Thyroid gland (tissue), 4 donors: ENCODE results near the gene ANKRD28.

Experiments
- POLR2A ChIP-seq, 2 donors: fragments of 450-650 bp; IDR thresholded peaks; one replicate each; pipeline ENCODE4 v1.6.1; 2017; ENCODE audit warnings: antibody characterized with exemption in 2 of 2, mild to moderate bottlenecking in 2 of 2, moderate library complexity in 1 of 2
- TF ChIP-seq, protein P1 (sequence below), 6 experiments: fragments of 200-600 bp in 3 of 6; fragments of 450-650 bp in 3 of 6; sonication (generic) in 3 of 6; IDR thresholded peaks; one replicate each; pipeline ENCODE4 v1.5.1; 2016 to 2019; ENCODE audit warnings: antibody characterized with exemption in 6 of 6, mild to moderate bottlenecking in 2 of 6, inconsistent platforms in 1 of 6, moderate library complexity in 1 of 6

DNA sequence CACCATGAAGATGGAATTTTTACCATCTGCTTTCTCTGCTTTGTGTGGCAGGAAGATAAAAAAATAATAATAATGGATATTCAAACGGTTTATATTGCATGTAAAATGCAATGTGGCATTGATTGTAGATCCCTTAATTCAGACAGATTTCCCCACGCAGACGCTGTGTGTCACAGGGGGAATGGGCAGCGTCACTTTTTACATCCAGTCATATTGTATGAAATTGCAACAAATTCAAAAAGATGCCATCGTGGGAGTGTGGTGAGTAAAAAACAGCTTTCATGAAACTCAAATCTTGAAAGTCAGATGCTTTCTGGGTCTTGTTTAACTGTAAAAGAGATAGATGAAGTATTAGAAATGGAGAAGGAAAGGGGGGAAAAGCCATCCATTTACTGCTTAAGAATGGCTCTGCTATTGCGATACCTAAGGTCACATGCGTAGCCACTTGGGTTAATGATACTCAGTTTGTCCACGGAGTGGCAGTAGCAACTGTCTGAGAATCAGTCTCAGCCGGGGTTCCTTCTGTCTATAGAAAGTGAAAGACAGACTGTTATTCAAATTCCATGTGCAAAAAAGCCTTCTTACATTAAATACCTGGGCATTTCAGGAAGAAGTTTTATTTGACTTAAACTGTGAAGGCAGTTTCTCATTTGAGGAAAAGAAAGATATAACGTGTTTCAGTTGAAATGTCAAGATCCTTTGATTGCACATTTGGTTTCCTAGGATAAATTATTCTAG, 167.8 kb downstream of the ANKRD28 start:
- TF ChIP-seq POLR2A (IDR thresholded peaks at IDR 0.05): no peak
- TF ChIP-seq, protein P1, sequence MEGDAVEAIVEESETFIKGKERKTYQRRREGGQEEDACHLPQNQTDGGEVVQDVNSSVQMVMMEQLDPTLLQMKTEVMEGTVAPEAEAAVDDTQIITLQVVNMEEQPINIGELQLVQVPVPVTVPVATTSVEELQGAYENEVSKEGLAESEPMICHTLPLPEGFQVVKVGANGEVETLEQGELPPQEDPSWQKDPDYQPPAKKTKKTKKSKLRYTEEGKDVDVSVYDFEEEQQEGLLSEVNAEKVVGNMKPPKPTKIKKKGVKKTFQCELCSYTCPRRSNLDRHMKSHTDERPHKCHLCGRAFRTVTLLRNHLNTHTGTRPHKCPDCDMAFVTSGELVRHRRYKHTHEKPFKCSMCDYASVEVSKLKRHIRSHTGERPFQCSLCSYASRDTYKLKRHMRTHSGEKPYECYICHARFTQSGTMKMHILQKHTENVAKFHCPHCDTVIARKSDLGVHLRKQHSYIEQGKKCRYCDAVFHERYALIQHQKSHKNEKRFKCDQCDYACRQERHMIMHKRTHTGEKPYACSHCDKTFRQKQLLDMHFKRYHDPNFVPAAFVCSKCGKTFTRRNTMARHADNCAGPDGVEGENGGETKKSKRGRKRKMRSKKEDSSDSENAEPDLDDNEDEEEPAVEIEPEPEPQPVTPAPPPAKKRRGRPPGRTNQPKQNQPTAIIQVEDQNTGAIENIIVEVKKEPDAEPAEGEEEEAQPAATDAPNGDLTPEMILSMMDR (IDR thresholded peaks at IDR 0.05): peak; percentile 27 to 93 (median 76)
